WI38 (cell line): ENCODE measurements around the gene DMRTB1.
"Not testable (repeated sequence)": the region's sequence is repeated elsewhere in the genome, so short reads cannot be mapped to it uniquely, and the experiment has no call there.

ENCODE experiments used
- H3K4me3 ChIP-seq: 2 replicates; pipeline ENCODE4 v1.5.1; 2011; ENCODE audit warnings: low read depth, mild to moderate bottlenecking, control low read depth, low read length
- CTCF ChIP-seq: IDR thresholded peaks from 2 replicates; pipeline ENCODE4 v1.5.1; 2012; ENCODE audit warnings: low read depth, mild to moderate bottlenecking, control low read depth, low read length

Gene DMRTB1

GRCh38 chr1:53421208-53421607 lies 38.0 kb upstream of the DMRTB1 start:
- no peak for TF ChIP-seq CTCF
- no peak overlapping the region for H3K4me3 ChIP-seq

GRCh38 chr1:53430261-53430660 lies 28.9 kb upstream of the DMRTB1 start:
- H3K4me3 ChIP-seq, result no peak overlapping the region
- TF ChIP-seq CTCF, result no peak

- no peak overlapping the region for H3K4me3 ChIP-seq
- TF ChIP-seq CTCF, result no peak
These were observed 28.4 kb upstream of the DMRTB1 start for GRCh38 chr1:53430779-53431178.

GRCh38 chr1:53431244-53431643 lies 28.0 kb upstream of the DMRTB1 start:
- H3K4me3 ChIP-seq, result no peak overlapping the region
- no peak for TF ChIP-seq CTCF

GRCh38 chr1:53431805-53432565 lies 27.2 kb upstream of the DMRTB1 start:
- H3K4me3 ChIP-seq, result no peak overlapping the region

GRCh38 chr1:53432611-53433010 lies 26.6 kb upstream of the DMRTB1 start:
- TF ChIP-seq CTCF, result no peak

More at GRCh38 chr1:53431805-53432565, 27.2 kb upstream of the DMRTB1 start:
- TF ChIP-seq CTCF, result no peak

GRCh38 chr1:53434405-53435007 lies 24.7 kb upstream of the DMRTB1 start:
- not testable (repeated sequence) for H3K4me3 ChIP-seq

More at GRCh38 chr1:53432611-53433010, 26.6 kb upstream of the DMRTB1 start:
- H3K4me3 ChIP-seq, result no peak overlapping the region
